NK-92 (cell line): Measurements from ENCODE around the gene RCC1.
"Not testable (repeated sequence)": the region's sequence is repeated elsewhere in the genome, so short reads cannot be mapped to it uniquely, and the experiment has no call there.

Experiments
- DNase-seq: peaks from one replicate; lab custom pipeline; 2025; ENCODE audit not compliant: unreplicated experiment; lab: John Stamatoyannopoulos, UW

RCC1 gene

DNA sequence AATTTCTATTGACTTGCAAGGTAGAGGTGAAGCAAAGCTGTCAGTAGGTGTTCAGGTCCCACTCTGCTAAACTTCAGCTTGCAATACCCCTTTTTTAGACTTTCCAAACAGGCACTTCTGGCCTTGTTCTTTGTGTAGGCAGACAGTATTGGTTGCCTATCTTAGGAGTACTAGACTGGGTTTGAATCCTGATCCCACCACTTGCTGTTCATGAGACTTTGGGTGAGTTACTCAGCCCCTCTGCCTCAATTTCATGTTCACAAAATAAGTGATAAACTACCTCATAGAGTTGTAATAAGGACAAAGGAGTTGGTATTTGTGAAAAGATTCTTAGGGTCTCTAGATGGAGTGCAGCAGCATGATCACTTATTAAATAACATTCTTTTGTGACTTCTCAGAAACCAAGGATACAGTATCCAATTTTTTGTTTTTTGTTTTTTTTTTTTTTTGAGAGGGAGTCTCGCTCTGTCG is 5.2 kb downstream of the RCC1 start:
- DNase-seq: no peak

DNA sequence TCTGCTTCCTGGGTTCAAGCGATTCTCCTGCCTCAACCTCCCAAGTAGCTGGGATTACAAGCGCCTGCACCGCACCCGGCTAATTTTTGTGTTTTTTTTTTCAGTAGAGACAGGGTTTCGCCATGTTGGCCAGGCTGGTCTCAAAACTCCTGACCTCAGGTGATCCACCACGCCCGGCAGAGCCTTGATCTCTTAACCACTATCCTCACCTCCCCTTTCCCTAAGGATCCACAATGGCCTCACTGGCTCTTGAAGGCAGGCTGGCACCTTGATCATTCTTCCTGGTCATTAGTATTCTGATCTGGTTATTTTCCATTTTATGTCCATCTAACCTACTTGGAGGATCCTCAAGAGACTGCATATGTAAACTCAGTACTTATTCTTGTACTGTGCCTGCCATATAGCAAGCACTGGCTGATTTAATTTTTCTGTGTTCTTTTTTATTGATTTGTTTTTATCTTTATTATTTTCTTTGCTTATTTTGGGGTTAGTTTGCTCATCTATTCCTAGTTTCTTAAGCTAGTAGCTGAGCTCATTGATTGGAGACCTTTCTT is 6.3 kb downstream of the RCC1 start:
- DNase-seq: no peak

DNA sequence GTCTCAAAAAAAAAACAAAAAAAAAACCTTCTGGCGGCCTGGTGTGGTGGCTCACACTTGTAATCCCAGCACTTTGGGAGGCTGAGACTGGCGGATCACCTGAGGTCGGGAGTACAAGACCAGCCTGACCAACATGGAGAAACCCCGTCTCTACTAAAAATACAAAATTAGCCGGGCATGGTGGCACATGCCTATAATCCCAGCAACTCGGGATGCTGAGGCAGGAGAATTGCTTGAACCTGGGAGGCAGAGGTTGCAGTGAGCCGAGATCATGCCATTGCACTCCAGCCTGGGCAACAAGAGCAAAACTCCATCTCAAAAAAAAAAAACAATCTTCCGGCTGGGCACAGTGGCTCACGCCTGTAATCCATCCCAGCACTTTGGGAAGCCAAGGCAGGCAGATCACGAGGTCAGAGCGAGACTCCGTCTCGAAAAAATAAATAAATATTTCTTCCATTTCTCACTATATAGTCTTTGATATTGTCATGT is 8.6 kb downstream of the RCC1 start:
- DNase-seq: not testable (repeated sequence)

DNA sequence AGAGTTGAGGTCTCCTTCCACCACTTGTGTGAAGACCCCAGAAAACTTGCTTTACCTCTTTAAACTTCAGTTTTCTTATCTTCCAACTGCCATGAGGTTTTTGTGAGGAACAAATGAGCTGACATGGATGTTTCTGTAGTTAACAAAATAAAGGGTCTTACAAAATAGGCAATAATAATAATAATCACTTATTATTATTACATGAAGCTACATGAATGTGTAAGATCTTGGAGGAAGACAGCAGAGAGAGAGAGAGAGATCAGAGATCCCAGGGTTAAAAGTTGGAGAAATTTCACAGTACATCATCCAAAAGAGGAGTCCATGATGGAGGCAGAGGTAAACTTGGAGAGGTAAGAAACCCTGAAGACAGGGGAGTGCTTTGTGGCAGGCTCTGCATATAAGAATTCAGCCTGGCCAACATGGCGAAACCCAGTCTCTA is 10.7 kb downstream of the RCC1 start:
- no peak for DNase-seq

DNA sequence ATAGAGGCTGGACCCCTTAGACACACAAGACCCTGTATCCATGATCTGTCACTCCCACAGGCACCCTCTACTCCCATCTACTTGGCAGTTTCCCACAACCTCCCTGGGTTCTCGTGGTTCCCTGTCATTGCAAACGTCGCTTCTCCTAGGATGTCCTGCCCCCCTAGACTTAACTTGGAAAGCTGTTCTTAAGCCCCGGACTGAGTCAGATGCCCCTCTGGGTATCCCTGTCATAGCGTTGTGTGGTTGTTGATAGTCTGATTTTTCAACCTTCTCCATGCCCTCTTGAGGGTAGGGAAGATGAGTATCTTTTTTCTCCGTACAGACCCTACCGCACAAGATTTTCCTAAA is 11.8 kb downstream of the RCC1 start:
- DNase-seq: no peak

DNA sequence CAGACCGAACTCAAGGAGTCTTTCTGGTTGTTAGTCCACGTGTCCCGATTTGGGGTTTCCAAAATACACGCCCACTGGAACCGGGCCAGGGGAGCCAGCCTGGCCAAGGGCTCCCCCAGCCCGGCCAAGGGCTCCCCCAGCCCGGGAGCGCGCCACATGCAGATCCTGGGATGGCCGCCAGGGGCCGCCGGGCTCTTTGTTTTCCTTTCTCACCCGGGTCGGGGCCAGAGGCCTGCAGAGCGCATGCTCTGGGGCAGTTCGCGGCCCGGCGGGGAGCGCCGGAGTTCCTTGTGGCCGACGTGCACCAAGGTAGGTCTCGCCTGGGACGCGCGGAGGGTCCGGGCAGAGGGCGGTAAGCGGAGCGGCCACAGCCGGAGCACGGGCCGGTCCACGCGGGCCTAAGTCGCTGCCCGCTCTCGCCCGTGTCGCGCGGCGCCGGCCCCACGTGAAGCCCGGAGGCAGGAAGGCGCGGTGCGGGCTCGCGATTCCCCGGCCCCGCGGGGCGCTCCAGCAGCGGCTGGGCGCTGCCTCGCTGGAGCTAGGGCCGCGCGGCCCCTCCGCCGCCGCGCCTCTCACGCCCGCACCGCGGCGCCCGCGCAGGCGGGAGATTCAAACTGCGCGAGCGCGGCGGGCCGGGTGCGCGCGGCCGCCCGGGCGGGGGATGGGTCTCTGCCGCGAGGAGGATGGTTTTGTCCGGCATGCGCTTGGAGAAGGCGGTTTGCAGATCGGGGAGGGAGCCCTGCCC is 12.3 kb downstream of the RCC1 start:
- no peak for DNase-seq

DNA sequence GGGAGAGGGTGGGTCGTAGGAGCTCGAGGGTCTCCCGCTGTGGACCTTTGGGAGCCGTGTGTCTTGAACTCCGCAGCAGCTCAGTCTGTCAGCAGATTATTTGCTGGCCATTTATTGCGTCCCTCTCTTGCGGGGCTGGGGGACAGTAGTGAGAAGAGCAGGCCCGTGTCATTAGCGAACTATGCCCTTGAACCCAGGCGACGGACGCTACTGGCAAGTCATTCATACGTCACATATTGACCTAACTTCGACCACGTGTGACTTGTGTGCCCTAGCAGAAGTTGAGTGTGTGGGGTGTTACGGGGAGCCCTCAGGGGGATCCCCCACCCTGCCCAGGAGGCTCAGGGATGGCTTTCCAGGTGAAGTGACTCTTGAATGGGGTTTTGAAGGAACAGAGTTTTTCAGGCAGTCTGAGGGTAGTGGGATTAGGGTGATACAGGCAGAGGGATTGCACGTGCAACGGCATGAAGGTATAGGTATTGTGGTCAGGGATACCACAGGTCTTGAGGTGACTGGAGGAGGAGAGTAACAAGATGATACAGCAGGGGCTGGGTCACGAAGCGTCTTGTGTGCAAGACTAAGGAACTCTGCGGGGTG is 13.0 kb downstream of the RCC1 start:
- no peak for DNase-seq

DNA sequence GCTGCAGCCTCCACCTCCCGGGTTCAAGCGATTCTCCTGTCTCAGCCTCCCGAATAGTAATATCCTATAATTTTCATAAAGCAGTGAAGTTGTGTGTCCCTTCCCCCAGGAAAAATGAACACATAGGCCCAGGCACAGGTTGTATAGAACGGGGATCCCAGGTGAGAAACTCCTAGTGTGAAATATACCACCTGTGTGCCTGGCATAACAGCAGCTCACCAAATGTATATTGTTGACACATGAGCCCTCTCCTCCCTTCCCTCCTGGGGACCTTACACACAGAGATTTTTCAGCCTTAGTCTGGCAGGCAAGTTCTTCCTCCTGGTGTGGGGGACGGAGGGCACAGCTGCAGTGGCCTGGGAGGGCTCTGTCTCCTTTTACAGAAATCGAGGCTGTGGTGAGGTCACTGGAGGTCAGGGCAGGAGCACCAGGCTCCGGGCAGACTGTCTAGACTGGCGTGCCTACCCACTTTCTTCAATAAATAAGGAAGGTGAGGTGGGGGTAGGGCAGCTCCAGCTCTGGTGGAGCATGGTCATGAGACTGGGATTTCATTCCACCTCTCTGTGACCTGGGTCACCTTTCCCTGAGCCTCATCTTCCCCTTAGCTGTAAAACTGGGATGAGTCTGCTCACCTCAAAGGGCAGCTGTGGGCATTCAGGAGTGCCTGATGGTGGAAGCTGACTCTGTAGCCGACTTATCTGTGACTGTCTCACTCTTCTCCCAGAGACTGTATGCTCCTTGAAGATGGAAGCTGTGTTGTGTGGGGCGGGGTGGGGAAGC is 14.3 kb downstream of the RCC1 start:
- DNase-seq: no peak

DNA sequence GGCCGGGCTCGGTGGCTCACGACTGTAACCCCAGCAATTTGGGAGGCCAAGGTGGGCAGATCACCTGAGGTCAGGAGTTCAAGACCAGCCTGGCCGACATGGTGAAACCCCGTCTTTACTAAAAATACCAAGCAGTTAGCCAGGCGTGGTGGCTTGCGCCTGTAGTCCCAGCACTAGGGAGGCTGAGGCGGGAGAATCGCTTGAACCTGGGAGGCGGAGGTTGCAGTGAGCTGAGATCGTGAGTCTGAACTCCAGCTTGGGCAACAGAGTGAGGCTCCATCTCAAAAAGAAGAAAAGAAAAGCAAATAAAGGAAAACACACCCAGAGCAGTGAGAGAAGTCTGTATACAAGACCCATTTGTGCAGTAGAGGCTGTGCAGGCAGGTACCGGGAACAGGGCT is 15.0 kb downstream of the RCC1 start:
- DNase-seq: not testable (repeated sequence)

DNA sequence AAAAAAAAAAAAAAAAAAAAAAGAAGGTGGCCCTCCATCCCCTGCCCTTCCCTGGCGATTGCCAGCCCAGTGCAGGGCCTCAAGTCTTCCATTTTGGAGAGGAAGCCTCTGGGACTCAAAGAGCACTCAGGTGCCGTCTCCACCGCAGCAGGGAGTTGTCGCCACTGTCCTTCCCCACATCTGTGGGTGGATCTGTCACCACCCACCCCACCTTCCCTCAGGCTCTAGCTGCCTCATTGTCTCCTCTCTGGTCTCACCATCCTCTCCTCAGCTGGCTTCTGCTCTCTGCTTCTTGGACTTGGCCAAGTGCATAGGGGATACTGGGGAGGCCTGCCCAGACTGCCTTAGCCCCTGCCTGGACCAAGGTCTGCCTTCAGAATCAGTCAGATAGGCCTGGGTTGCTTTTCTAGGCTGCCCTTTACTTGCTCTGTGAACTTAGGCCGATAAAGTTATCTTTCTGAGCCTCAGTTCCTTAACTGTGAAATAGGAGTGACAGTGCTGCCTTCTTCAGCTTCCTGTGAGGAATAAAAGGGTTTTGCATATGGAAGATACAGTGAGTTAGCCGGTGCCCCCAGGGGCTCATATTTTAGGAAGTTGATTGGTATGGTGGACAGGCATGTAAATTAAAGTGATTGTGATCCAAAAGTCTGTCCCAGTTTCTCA is 15.8 kb downstream of the RCC1 start:
- DNase-seq: no peak

DNA sequence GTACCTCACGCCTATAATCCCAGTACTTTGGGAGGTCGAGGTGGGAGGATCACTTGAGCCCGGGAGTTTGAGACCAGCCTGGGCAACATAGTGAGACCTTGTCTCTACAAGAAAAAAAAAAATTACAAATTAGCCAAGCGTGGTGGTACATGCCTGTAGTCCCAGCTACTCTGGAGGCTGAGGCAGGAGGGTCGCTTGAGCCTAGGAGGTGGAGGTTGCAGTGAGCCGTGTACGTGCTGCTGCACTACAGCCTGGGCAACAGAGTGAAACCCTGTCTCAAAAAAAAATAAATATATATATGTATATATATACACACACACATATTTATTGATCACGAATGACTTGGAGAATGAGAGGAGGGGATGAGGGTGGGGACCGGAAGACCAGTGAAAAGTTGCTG is 16.7 kb downstream of the RCC1 start:
- DNase-seq: not testable (repeated sequence)

DNA sequence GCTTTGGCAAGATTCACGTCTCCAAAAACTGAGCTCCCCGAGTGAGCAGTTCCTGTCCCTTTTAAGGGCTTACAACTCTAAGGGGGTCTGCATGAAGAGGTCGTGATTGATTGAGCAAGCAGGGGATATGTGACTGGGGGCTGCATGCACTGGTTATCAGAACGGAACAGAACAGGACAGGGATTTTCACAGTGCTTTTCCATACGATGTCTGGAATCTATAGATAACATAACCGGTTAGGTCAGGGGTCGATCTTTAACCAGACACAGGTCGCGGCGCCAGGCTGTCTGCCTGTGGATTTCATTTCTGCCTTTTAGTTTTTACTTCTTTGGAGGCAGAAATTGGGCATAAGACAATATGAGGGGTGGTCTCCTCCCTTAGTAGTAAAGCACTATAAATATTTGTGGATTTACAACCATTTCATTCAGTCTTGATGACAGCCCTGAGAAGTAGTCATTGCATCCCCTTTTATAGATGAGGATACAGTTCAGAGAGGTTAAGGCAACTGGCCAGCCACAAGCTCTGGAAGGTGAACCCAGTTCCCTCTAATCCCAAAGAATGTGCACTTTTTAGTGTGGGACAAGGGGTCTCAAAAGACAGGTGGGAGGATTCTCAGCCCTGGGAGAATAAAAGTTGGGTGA is 19.3 kb downstream of the RCC1 start:
- DNase-seq: not testable (repeated sequence)

DNA sequence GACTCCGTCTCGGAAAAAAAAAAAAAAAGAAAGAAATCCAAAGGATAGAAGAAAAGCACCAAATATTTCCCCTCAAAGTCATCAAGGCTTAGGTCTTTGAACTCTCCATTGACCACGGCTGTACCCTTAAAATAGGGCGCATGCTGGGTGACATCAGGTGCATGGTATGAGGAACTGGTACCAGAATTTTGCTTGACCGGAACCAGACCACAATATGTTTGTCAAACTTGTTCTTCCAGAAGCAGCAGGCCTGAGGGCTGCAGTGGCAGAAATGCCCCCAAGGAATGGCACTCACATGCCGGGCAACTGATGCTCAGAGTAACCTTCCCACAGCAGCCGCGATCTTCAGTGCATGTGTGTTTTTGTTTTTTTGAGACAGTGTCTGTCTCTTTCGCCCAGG is 21.0 kb downstream of the RCC1 start:
- no peak for DNase-seq

DNA sequence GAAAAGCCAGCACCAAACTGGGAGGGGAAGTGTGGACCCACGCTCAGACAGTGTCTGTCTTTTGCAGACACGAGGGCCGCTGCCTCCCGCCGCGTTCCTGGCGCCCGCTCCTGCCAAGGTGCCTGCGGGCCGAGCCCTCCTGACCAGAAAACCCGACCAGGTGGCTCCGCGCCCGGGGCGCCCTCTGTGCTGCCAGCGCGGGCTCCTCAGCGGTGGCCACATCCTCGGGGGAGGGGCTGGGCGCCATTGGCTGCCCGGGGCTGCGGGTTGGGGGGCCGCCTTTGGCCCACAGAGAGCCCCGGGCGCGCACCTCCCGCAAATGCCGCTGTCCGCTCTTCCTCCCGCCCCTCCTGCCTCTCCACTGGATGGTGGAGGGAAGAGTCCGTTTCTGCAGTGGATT is 24.6 kb downstream of the RCC1 start:
- no peak for DNase-seq

DNA sequence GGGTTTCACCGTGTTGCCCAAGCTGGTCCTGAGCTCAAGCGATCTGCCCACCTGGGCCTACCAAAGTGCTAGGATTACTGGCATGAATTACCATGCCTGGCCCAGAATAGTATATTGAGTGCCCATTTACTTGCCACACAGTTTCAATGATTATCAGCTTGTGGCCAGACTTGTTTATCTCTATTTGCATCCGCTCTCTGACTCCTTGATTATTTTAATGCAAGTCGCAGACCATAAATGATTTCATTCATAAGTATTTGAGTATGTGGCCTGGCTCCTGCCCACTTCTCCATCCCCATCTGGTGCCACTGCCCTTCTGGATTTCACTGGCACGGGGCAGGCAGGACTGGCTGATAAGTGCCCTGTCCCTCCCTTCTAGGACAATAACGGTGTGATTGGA is 28.8 kb downstream of the RCC1 start:
- DNase-seq: no peak

DNA sequence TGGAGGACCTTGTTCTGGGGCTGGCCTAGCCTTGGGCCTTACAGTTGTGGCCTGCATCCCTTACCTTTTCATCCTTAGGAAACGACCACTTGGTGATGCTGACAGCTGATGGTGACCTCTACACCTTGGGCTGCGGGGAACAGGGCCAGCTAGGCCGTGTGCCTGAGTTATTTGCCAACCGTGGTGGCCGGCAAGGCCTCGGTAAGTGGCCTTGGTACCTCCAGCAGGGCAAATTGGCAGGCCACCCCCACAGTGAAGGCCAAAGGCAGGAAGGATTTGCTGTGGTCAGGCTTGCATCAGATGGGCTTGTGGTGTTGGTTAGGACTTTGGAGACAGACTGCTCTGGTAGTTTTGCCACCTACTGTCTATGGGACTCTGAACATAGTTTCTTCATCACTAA is 29.3 kb downstream of the RCC1 start:
- no peak for DNase-seq

DNA sequence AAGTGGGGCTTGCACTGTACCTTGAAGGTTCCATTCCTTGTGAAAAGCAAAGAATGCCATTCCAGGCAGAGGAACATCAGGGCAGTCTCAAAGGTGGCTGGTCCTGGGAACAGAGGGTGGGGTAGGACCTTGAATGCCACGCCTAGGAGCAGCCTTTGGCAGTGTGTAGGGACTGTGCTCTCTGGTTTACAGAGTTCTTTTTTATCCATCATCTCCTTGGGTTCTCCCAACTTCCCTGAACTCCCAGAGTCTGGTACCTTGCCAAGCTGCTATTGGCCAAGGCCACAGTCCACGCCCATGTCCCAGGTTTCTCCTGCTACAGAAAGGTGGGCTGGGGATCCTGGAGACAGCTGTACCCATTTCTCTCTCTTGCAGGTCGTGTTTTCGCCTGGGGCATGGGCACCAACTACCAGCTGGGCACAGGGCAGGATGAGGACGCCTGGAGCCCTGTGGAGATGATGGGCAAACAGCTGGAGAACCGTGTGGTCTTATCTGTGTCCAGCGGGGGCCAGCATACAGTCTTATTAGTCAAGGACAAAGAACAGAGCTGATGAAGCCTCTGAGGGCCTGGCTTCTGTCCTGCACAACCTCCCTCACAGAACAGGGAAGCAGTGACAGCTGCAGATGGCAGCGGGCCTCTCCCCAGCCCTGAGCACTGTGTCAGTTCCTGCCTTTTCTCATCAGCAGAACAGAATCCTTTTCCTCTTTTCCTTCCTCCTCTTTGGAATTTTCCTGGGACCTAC is 31.8 kb downstream of the RCC1 start:
- DNase-seq: no peak

DNA sequence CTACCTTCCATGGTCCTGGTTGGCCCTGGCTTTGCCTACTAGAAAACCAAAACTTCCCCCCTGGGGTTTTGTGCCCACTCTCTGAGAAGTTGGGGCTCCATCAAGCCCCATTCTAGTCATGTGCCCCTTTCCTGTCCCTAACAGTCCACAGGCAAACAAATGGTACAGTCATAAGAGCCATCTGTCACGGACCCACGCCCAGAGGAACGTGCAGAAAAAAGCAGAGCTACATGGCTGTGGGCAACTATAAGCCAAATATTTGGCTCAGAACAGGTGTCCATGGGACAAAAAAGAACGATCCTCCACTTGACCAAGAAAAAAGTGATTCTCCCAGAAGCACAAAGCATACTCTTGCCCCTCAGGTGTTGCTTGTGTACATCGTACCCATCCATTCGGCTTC is 32.4 kb downstream of the RCC1 start:
- DNase-seq: no peak

DNA sequence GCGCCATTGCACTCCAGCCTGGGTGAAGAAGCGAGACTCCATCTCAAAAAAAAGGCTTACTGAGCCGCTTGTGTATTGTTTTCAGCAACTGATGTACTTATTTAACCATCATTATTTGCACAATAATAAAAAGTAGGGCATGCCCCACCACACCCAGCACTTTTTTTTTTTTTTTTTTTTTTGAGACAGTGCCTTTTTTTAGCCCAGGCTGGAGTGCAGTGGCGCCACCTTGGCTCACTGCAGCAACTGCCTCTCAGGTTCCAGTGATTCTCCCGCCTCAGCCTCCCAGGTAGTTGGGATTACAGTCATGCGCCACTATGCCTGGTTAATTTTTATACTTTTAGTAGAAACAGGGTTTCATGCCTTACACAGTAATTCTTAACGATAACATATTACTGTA is 34.8 kb downstream of the RCC1 start:
- DNase-seq: no peak
